ENCODE data around the gene ADAM30.

ADAM30 gene

DNA sequence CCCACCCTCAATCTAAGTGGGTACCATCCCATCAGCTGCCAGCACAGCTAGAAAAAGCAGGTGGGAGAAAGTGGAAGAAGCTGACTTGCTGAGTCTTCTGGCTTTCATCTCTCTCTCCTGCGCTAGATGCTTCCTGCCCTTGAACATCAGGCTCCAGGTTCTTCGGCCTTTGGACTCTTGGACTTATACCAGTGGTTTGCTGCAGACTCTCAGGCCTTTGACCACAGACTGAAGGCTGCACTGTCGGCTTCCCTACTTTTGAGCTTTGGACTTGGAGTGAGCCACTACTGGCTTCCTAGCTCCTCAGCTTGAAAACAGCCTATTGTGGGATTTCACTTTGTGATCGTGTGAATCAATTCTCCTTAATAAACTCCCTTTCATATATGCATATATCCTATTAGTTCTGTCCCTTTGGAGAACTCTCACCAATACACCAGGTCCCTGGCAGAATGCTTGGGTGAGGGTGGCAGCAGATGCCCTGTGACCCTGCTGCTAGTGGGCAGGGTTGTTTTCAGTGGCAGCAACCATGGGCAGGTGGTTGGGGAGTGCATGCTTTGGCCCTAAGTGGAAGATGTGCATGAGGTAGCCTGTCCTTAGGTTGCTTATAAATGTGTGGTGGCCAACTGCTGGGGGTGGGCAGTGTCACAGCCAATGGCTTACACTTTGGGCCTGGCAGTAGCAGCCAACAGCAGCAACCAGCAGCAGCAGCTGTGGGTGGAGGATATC, 10.8 kb upstream of the ADAM30 start:
- no peak for DNase-seq

DNA sequence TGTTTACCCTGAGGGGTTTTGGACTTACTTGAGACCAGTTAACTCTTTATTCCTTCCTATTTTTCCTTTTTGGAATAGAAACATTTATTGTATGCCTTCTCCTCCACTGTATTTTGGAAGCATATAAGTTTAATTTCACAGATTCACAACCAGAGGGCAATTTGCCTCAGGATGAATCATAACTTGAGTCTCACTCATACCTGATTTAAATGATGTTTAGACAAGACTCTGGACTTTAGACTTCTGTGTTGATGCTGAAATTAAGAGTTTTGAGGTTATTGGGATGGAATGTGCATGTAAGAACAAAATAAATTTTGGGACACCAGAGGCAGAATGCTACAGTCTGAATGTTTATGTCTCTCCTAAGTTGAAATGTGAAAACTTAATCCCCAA, 7.1 kb upstream of the ADAM30 start:
- no peak for DNase-seq

DNA sequence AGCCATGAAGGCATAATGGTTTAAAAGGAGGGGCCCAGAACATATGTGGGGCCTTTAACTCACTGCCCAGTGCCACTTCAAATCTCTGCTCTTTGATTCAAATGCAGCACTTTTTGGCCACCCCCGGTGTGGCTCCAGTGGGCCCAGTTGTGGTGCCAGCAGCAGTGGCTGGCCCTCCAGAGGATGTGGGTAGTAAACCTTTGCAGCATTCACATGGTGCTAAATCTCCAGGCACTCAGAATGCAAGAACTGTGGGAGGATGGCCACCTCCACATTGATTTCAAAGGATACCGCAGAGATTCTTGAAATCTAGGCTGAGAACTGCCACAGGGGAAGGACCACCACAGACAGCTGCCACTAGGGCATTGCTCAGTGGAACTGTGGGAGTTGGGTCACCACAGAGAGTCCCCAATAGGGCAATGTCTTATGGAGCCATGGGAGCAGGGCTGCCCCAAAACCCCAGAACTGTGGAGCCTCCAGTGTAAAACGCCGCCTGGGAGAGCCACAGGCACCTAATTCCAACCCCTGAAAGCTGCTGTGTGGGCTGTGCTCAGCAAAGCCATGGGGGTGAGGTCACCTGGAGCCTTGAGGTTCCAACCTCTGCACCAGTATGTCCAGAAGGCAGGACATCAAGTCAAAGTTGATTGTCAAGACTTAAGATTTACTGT, 6.6 kb upstream of the ADAM30 start:
- no peak for DNase-seq

DNA sequence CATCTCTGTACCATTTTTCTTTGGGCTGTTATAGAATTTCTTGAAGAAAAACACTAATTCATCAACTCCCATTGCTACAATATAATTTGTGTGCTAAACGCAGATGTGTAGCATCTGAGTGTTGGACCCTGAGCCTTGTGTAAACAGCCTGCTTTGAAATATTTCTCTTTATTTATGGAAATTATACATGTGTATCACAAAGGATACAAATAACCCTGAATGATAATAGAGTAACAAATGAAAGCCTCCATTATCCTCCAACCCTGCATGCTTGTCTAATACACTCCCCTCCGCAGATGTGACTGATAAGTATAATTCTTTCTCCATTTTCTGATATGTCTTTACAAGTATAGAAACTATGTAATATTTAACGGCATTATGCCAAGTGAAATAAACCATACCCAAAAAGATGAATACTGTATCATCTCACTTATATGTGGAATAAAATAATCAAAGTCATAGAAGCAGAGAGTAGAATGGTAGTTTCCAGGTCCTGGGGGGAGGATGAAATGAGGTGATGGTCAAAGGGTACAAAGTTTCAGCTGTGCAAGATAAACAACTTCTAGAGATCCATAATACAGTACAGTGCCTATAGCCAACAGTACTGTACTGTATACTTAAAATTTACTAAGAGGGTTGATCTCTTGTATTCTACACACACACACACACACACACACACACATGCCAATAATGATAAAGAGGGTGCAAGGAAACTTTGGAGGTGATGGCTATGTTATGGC, 2.8 kb upstream of the ADAM30 start:
- no peak for DNase-seq

DNA sequence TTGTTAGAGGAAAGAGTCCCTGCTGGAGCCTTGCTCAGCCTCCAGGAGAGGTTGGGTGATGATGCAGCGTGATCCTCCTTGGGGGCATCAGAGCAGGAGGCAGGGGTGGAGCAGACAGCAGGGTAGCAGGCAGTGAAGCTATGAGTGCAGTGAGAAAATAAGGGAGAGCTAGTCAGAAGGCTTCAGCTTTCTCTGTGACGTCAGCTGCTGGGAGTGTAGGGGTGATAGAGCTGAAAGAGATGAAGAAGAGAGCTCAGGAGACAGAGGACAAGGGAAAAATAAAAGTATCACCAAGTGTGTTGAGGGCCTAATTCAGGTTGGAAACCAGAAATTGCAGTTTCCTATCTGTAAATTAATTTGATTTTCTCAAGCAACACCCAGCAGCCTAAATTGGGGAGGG, 2.2 kb upstream of the ADAM30 start:
- DNase-seq: no peak

DNA sequence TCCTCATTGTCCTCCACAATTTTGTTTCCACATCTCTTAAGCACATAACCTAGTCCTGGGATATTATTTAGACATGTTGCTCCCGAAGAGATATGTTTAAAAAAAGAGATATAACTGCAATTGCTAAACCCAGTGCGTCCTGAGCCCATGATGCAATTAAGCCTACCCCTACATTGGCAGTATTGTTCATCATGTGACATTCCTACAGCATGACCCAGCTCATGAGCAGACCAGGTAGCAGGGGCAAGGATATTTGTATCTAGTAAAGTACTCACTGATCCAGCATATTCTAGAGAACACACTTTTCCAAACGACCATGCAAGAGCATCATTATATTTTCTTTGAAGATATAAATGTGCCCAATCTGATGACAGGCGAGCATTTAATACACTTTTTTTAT, 1.2 kb downstream of the ADAM30 start:
- no peak for DNase-seq

DNA sequence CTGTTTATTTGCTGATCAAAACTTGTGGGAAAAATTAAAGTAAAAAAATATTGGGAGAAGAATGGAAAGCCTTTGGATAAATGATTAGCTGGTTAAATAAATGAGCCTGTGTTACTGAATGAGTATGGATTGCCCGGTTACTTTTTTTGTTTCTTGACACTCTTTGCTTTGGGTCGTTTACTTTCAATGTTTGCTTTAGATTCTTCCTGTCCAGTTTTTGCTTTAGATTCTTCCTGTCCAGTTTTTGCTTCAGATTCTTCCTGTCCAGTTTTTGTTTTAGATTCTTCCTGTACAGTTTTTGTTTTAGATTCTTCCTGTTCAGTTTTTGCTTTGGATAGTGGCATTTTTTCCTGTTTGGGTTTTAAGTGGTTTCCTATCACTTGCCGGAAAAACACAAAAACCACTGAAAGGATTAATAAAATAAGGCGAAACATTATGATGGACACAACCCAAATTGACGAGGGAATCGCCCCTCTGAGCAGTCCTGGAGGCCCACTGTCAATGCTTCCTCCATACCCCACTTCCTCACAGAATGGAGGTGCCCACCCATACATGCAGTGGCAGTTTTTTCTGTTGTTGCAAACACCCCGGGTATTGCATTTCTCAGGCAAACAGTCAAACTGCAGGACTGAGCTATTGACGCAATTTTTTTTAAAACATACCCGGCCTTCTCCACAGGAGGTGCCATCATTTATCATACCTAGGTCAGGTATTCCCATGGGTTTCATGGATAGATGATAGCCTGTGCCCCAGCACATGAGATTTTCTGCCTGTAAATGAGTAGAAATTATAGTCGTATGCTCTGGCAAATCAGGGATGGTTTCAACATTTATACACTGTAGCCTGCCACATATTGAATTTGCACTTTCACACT, 2.3 kb downstream of the ADAM30 start:
- no peak for DNase-seq

DNA sequence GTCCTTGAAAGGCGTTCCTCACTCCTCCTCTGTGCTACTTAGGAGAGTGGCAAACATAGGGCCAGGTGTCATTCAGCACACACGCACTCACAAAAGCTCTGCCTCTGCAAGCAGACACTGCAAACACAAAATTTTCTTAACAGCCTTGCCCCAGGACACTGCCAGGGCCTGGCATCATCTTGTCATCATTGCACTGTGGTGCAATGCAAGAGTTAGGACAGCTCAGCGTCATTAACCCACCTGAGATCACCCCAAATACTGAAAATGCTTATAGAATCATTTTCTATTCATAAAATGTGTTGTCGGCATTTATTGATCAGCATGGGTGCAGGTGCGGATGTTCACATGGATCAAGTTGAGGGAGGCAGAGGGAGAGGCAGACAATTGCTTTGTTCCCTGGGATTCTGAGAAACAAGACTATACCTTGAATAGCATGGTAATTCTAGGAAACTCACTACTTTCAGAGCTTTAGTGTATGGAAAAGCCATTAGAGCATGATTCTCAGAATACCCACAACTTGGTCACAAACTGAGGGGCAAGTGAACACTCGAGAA, 3.0 kb downstream of the ADAM30 start:
- no peak for DNase-seq

DNA sequence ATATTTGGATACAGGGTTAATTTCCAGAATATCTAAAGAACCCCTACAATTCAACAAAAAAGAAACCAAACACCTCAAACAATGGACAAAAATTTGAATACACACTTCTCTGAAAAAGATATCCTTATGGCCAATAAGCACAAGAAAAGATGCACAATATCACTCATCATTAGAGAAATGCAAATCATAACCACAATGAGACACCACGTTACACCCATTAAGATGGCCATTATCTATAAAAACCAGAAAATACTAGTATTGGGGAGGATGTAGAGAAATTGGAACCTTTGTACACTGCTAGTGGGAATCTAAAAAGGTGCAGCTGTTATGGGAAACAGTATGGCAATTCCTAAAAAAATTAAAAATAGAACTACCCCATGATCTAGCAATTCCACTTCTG, 4.9 kb downstream of the ADAM30 start:
- DNase-seq: no peak

DNA sequence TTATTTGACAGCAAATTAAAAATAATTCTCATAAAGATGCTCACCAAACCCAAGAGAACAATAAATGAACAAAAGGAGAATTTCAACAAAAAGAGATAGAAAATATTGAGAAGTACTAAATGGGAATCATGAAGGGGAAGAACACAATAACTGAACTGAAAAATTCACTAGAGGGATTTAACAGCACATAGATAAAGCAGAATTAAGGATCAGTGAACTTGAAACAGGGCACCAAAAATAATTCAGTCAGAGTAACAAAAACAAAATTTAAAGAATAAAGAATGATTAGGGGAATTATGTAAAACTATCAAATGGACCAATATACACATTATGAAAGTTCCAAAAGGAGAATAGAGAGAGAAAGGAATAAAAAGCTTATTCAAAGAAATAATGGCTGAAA, 7.8 kb downstream of the ADAM30 start:
- DNase-seq: no peak

DNA sequence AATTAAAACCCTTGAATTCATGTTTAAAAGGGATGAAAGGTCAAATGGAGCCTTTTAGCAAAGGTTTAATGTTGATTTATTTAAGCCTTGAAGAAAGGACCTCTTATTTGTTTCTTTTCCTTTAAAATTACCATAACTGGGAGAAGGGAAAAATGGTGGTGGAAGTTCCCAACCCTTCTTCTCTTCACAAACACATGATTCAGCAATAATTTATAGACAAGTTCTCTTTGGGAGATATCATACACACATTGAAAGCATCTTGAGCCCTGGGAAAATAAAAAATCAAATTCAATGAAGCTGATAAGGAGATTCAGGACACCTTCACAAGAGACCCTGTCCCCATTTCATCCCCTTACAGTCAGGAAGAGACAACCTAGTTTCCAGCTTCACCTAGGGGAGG, 8.9 kb downstream of the ADAM30 start:
- no peak for DNase-seq

DNA sequence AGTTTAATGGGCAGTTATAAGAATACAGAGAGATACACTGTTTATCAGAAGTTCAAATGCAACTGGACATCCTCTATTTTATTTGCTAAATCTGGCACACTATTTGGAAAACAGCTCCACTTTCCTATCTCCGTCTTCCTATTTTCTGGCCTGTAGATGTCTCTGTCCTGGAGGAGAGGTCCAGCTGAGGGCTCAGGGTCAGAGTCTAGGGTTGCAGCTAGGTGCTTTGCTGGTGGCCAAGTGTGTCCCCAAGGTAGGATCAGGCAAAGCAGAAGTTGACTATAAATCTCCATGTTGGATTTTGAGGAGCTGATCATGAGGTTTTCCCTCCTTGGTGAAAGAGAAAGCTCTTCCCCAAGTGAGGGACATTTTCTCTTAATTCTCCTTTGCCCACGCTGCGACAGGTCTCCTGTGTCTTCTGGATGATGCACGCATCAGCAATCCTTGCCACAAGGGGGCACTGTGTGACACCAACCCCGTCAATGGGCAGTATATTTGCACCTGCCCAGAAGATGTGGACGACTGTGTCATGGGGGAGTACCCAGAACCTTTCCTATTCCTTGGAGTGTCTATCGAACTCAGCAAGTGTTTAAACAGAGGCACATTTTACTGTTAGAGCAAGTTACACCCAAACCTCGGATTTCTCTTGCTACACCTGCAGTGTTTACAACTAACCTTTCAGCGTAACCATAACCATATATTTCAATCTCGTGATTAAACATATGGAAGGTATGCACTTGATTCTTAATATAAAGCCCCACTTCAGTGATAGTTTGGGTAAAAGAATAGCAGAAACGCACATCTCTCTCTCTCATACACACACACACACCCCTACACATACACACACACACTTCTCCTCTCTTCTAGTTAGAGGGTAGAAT, 10.2 kb downstream of the ADAM30 start:
- peak; percentile 33 for DNase-seq

DNA sequence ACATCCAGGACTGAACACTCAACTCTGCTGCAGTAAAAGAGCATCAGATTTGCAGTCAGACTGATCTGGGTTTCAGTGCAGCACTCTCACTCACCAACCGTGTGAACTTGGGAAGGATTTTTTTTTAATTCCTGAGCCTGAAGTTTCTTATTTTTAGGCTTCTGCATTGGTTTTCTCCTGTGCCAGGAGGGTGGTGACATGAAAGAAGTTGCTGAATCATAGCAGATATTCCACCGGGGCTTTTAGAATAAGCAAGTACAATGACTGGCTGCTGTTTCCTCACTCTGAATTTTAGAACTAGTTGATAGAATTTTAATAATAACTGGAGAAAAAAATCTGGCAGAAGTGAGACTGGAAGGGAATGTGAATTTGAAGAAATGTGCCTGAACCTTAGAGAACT, 11.6 kb downstream of the ADAM30 start:
- DNase-seq: no peak

DNA sequence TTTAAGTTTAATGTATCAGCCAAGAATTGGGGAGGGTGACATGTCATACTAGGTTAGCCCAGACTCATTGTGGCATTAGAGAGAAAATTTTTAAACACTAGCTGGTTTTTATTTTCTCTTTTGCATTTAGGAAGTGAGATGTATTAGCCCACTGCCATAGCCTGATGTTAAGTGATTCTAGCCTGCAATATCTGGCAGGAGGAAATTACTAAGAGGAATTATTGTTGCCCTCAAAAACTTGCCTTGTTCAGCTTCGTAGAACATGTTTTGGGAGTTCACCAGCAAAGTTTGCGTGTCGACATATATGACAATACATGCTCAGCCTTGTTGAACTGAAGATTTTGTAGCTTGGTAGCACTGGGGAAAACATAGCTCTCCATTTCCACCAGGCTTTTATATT, 12.5 kb downstream of the ADAM30 start:
- DNase-seq: no peak

DNA sequence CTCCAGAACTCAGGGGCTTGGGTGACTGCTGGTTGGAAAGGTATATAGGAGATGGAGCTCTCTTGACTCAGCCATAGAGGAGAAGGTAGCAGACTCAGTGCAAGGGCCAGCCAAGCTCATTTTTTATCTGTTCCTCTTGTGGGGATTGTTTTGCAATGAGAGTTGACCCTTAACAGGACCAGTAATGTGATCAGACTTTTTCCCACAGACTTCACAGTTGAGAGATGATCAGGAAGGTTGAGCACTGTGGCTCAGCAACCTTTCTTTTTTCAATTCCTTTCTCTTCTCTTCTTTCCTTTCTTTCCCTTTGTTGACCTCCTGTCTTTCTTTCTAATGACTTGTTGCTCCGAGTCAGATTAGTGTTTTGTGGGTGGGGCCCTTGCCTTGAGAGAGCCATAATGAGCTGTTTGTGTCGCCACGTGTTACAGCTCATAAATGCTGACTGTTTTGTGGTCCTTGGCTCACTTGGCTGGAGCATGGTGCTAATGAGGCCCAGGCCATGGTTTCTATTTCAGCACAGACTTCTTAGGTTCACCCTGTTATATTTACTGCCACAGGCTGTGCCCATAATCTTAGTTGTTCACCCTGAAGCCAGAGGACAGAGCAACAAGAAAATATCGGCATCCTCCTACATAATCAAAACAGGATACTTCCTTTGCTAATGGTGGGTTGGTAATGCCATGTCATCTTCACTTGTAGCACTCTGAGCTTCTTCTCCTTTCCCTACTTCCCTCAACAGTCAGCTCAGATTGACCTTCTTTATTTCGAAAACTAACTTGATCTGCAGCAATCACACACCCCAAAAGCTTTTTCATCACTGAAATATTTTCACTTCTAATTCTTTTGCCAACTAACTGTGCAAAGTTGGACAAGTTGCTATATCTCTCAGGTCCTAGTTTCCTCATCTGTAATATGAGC, 13.9 kb downstream of the ADAM30 start:
- DNase-seq: no peak

DNA sequence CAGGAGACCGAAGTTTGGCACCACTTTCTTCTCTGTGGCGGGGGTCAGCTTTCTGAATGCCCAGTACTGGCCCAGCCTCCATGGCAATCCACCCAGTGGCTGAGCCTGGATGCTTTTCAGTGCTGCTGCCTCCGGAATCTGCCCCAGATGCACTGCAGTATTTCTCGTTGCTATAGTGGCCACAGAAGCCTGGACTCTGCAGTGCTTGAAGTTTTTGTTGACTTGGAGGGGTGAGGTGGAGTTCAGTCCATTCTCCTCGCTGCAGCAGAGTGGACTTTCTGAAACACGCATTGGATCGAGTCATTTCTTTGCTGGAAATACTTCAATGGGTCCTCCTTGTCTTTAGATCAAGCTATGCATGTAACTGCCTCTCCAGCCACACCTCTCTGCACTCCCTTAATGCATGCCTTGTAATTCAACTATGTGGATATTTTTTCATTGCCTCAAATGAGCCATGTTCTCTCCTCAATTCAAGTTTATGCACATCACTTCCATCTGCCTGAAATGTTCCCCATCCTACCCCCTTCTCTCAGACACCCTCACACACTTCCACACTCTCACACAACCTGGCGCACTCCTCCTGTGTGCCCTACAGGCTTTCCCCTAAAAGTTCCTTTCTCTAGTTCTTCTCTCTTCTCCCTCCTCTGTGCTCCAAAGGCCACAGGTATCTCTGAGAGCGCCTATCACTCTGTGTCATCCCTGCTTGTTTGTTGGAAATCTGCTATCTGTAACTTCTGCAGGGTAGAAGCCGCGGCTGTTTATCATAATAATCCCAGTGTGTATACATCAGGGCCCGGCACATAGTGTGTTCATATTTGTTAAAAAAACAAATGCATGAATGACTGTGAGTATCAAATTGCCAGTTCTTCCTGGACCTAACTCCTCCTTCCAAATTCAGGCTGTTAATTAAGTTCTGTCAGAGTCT, 16.5 kb downstream of the ADAM30 start:
- no peak for DNase-seq

DNA sequence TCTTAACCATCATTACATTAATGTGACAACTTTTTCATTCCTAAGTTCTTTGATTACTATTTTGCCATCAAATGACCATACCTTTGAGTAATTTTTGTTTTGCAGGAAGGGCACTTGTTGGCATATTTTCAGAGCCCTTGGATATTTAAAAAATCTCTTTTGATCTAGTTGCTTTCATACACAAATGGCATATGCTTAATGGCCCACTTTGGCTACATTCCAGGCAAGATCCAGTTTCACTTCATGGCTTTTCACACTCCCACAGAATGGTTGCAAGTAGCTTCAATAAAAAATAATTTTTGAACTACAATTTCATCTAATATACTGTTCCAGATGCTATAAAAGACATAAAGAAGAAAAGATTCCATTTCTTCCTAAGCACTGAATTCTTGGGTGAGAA, 18.1 kb downstream of the ADAM30 start:
- DNase-seq: no peak

DNA sequence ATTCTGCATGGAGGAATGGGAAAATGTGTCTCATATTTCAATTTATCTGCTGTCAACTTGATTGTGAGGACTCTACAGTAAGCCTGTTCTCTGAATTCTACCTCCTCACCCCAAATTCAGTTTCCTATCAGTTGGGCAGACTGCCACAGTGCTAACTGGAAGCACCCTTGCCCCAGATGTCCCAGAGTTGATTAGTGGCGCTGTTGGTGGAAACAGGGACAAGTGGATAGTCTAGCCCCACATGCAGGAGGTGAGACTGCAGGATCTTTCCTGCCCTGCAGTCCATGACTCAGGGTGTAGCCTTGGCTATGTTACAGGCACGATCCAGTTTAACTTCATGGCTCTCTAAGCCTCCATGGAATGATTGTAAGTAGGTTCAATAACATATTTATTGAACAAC, 22.1 kb downstream of the ADAM30 start:
- DNase-seq: no peak

All from CD4-positive, alpha-beta T cell treated with Interleukin-4 for 4 hours (primary cell).